HEK293 (cell line): ENCODE data around the gene CCDC85C.

Source experiments
- CTCF ChIA-PET: fragments of 350-600 bp; formaldehyde crosslinking; extraction: SDS; loops from one replicate; lab custom pipeline; 2021; ENCODE audit warnings: antibody characterized with exemption; lab: Yijun Ruan, JAX
- POLR2A ChIA-PET: fragments of 300-600 bp; formaldehyde crosslinking; extraction: SDS; loops from one replicate; lab custom pipeline; 2020; ENCODE audit warnings: antibody characterized with exemption, inconsistent platforms; lab: Yijun Ruan, JAX
- H3K27ac ChIP-seq: fragments of 200-500 bp; sonication (Bioruptor generic); 2 replicates; pipeline ENCODE4 v1.5.1; 2014; ENCODE audit warnings: low read depth, low read length, control low read depth, inconsistent platforms; ENCODE audit errors: extremely low read depth
- H3K36me3 ChIP-seq, 2 experiments: fragments of 200-500 bp in 1 of 2; sonication (Bioruptor generic) in 1 of 2; 1 replicate in 1 of 2; 2 replicates in 1 of 2; pipeline ENCODE4 v1.5.1; 2014 to 2017; ENCODE audit warnings: inconsistent platforms in 2 of 2, low read length in 2 of 2; ENCODE audit not compliant: control insufficient read depth in 2 of 2, insufficient read depth in 1 of 2
- H3K4me1 ChIP-seq: fragments of 200-500 bp; sonication (Bioruptor generic); 2 replicates; pipeline ENCODE4 v1.5.1; 2014; ENCODE audit warnings: mild to moderate bottlenecking, low read length, inconsistent platforms; ENCODE audit not compliant: control insufficient read depth, insufficient read depth
- H3K4me3 ChIP-seq: 2 replicates; pipeline ENCODE4 v1.5.1; 2011; ENCODE audit warnings: low read depth, mild to moderate bottlenecking, control low read depth, low read length, moderate library complexity
- H3K9me3 ChIP-seq: fragments of 200-500 bp; sonication (Bioruptor generic); 2 replicates; pipeline ENCODE4 v1.5.1; 2014; ENCODE audit warnings: low read depth, low read length, inconsistent platforms; ENCODE audit not compliant: control insufficient read depth, insufficient read depth
- GLI4 ChIP-seq: fragments of 450-650 bp; formaldehyde crosslinking; IDR thresholded peaks from 2 replicates; pipeline ENCODE4 v1.5.1; 2016; ENCODE audit warnings: missing biosample characterization, missing genetic modification characterization
- KLF16 ChIP-seq: fragments of 450-650 bp; formaldehyde crosslinking; IDR thresholded peaks from 2 replicates; pipeline ENCODE4 v1.5.1; 2017; ENCODE audit warnings: missing biosample characterization, missing genetic modification characterization
- ZNF169 ChIP-seq: fragments of 450-650 bp; formaldehyde crosslinking; IDR thresholded peaks from 2 replicates; pipeline ENCODE4 v1.5.1; 2016; ENCODE audit warnings: missing biosample characterization, missing genetic modification characterization
- ZNF239 ChIP-seq: fragments of 450-650 bp; formaldehyde crosslinking; IDR thresholded peaks from 2 replicates; pipeline ENCODE4 v1.5.1; 2016; ENCODE audit warnings: missing biosample characterization, missing genetic modification characterization
- ZNF274 ChIP-seq, 2 experiments: fragments of 200-500 bp in 1 of 2; fragments of 450-650 bp in 1 of 2; sonication (Bioruptor generic) in 1 of 2; formaldehyde crosslinking in 1 of 2; IDR thresholded peaks; 2 replicates each; pipeline versions ENCODE4 v1.5.1 to v1.6.1; 2014 to 2016; ENCODE audit warnings: borderline replicate concordance in 1 of 2, inconsistent platforms in 1 of 2, low read length in 1 of 2, missing biosample characterization in 1 of 2, missing genetic modification characterization in 1 of 2
- ZNF335 ChIP-seq: fragments of 450-650 bp; formaldehyde crosslinking; conservative IDR thresholded peaks from 2 replicates; pipeline ENCODE4 v1.5.1; 2016; ENCODE audit warnings: missing biosample characterization, missing genetic modification characterization
- ZNF391 ChIP-seq: fragments of 450-650 bp; formaldehyde crosslinking; IDR thresholded peaks from 2 replicates; pipeline ENCODE4 v1.5.1; 2016; ENCODE audit warnings: low read depth, missing biosample characterization, missing genetic modification characterization, borderline replicate concordance
- ZNF529 ChIP-seq: fragments of 450-650 bp; formaldehyde crosslinking; IDR thresholded peaks from 2 replicates; pipeline ENCODE4 v1.5.1; 2017; ENCODE audit warnings: missing genetic modification characterization, missing biosample characterization; ENCODE audit not compliant: insufficient replicate concordance
- ZNF555 ChIP-seq: fragments of 450-650 bp; formaldehyde crosslinking; conservative IDR thresholded peaks from 2 replicates; pipeline ENCODE4 v1.5.1; 2017; ENCODE audit warnings: missing biosample characterization, mild to moderate bottlenecking, missing genetic modification characterization, inconsistent platforms
- ZNF623 ChIP-seq: fragments of 450-650 bp; formaldehyde crosslinking; IDR thresholded peaks from 2 replicates; pipeline ENCODE4 v1.5.1; 2016; ENCODE audit warnings: missing biosample characterization, missing genetic modification characterization
- ZNF664 ChIP-seq: fragments of 450-650 bp; formaldehyde crosslinking; IDR thresholded peaks from 2 replicates; pipeline ENCODE4 v1.5.1; 2016; ENCODE audit warnings: missing biosample characterization, missing genetic modification characterization
- ZNF791 ChIP-seq: fragments of 450-650 bp; formaldehyde crosslinking; IDR thresholded peaks from 2 replicates; pipeline ENCODE4 v1.5.1; 2016; ENCODE audit warnings: missing biosample characterization, missing genetic modification characterization
- ZNF843 ChIP-seq: fragments of 450-650 bp; formaldehyde crosslinking; IDR thresholded peaks from 2 replicates; pipeline ENCODE4 v1.5.1; 2016; ENCODE audit warnings: missing biosample characterization, missing genetic modification characterization
- TF ChIP-seq, protein P1 (sequence below): fragments of 450-650 bp; formaldehyde crosslinking; IDR thresholded peaks from 2 replicates; pipeline ENCODE4 v1.5.1; 2017; ENCODE audit warnings: missing biosample characterization, missing genetic modification characterization
- TF ChIP-seq, protein P2 (sequence below): fragments of 450-650 bp; formaldehyde crosslinking; IDR thresholded peaks from 2 replicates; pipeline ENCODE4 v1.5.1; 2016; ENCODE audit warnings: missing biosample characterization, missing genetic modification characterization
- TF ChIP-seq, protein P3 (sequence below): fragments of 450-650 bp; formaldehyde crosslinking; IDR thresholded peaks from 2 replicates; pipeline ENCODE4 v1.5.1; 2017; ENCODE audit warnings: missing biosample characterization, missing genetic modification characterization

The CCDC85C gene

DNA sequence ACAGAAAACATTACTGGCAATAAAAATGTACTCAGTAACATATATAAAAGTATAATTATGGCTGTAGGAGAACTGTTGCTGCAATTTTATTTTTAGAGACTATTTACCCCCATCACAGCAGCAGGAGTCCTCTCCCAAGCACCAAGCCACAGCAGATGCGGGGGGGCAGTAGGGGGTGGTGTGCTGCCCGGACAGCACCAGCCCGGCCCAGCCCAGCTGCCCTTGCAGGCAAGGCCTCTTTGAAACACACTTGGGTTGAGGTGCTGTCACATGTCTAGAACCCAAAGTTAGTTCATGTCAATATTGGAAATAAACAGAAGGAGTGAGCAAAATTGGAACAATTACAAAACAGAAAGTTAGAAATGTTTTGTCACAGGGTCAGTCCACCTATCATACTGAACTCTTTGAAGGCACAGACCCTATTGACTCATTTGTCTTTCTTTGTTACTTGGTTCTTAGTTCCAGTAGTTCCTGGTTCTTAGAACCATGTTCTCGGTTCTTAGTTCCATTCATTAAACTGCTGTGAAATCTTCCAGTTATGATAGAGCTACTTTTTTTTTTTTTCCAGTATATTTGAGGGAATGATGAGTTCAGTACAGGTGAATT, 100.1 kb downstream of the CCDC85C start (continued):
- TF ChIP-seq, protein P1, sequence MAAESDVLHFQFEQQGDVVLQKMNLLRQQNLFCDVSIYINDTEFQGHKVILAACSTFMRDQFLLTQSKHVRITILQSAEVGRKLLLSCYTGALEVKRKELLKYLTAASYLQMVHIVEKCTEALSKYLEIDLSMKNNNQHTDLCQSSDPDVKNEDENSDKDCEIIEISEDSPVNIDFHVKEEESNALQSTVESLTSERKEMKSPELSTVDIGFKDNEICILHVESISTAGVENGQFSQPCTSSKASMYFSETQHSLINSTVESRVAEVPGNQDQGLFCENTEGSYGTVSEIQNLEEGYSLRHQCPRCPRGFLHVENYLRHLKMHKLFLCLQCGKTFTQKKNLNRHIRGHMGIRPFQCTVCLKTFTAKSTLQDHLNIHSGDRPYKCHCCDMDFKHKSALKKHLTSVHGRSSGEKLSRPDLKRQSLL (tag by site-specific recombination): no peak

DNA sequence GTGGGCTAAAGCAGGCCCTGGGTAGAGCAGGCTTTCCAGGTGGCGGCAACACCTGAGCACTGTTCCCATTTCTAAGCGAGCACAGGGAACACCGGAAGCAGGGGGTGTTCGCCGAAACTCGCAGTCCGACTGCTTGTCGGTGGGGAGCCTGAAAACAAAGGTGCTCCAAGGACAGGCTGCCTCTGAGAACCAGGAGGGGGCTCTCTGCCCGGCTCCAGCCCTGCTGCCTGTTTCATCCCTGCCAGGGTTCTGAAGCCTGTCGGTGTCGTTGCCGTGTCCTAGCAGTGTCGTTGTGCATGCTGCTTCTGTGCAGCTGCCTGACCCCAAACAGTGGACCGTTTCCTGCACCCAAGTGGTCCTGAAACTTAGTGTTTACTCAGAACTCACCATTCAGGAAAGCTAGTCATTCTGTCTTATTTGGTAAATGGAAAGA, 101.0 kb downstream of the CCDC85C start:
- POLR2A ChIA-PET: no interaction called here
- CTCF ChIA-PET: no interaction called here
- TF ChIP-seq ZNF239 (tag by site-specific recombination): no peak
- TF ChIP-seq, all 188 proteins: peak for 0
- Histone ChIP-seq H3K4me3 (no peak overlapping the region), H3K9me3 (no peaks in the 10 kb centered on the region), H3K36me3 (peaks cover 48 to 95% of the 10 kb centered on the region in 2 experiments), H3K27ac (no peak overlapping the region), H3K4me1 (no peaks in the 10 kb centered on the region)

DNA sequence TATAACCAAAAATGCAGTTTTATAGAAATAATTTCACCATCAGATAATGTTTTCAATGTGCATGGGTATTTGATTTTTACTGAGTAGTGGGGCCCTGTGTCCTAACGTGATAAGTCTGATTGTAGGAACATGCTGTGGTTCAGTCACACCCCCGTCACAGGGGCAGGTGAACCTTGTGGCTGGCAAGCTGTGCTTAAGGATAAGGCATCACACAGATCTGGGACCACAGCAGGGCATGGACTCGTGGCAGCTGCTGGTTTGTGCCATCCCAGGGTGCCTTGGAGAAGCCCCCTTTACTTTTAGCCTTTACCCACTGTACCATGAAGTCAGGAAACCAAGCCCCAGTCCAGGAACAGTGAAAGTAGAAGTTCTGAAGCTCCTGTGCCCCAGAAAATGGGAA, 106.1 kb downstream of the CCDC85C start:
- TF ChIP-seq ZNF335 (tag by site-specific recombination): no peak
- no peak for TF ChIP-seq ZNF791 (tag by site-specific recombination)
- TF ChIP-seq, protein P2, sequence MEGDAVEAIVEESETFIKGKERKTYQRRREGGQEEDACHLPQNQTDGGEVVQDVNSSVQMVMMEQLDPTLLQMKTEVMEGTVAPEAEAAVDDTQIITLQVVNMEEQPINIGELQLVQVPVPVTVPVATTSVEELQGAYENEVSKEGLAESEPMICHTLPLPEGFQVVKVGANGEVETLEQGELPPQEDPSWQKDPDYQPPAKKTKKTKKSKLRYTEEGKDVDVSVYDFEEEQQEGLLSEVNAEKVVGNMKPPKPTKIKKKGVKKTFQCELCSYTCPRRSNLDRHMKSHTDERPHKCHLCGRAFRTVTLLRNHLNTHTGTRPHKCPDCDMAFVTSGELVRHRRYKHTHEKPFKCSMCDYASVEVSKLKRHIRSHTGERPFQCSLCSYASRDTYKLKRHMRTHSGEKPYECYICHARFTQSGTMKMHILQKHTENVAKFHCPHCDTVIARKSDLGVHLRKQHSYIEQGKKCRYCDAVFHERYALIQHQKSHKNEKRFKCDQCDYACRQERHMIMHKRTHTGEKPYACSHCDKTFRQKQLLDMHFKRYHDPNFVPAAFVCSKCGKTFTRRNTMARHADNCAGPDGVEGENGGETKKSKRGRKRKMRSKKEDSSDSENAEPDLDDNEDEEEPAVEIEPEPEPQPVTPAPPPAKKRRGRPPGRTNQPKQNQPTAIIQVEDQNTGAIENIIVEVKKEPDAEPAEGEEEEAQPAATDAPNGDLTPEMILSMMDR (tag by site-specific recombination): no peak
- no peak for TF ChIP-seq ZNF391 (tag by site-specific recombination)
- no peak for TF ChIP-seq GLI4 (tag by site-specific recombination)
- TF ChIP-seq, protein P3, sequence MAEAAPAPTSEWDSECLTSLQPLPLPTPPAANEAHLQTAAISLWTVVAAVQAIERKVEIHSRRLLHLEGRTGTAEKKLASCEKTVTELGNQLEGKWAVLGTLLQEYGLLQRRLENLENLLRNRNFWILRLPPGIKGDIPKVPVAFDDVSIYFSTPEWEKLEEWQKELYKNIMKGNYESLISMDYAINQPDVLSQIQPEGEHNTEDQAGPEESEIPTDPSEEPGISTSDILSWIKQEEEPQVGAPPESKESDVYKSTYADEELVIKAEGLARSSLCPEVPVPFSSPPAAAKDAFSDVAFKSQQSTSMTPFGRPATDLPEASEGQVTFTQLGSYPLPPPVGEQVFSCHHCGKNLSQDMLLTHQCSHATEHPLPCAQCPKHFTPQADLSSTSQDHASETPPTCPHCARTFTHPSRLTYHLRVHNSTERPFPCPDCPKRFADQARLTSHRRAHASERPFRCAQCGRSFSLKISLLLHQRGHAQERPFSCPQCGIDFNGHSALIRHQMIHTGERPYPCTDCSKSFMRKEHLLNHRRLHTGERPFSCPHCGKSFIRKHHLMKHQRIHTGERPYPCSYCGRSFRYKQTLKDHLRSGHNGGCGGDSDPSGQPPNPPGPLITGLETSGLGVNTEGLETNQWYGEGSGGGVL (tag by site-specific recombination): no peak
- TF ChIP-seq ZNF843: no peak
- H3K36me3 ChIP-seq: peaks cover 31 to 89% of the 10 kb centered on the region in 2 experiments
- no peak overlapping the region for H3K4me3 ChIP-seq
- POLR2A ChIA-PET: interaction anchor here (1.5 kb wide), 1 partner anchor 17 kb away, joined by 3 read pairs; the partner anchor contains the start of genes CCNK and SETD3
- no peaks in the 10 kb centered on the region for H3K4me1 ChIP-seq
- CTCF ChIA-PET: no interaction called here
- H3K27ac ChIP-seq: no peak overlapping the region
- H3K9me3 ChIP-seq: no peaks in the 10 kb centered on the region

DNA sequence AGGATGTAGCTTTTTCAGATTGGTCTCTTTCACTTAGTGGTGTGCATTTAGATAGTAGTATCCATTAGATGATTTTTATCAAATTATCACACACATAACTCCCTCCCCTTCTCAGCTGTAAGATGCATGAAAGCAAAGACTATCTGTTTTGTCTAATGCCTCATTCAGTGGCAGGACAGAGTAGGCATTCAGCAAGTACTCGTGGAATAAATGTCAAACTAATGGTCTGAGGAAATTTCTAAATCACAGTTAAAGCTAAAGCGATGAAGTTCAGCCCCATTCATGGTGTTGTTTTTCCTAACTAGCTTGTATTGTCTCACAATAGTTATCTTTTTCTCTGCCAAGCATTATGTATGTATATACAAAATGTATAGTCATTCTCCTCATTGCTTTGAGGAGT, 106.7 kb downstream of the CCDC85C start:
- POLR2A ChIA-PET: interaction anchor here (1.5 kb wide), 1 partner anchor 17 kb away, joined by 3 read pairs; the partner anchor contains the start of genes CCNK and SETD3
- no peak overlapping the region for H3K27ac ChIP-seq
- H3K9me3 ChIP-seq: no peaks in the 10 kb centered on the region
- TF ChIP-seq ZNF623 (tag by site-specific recombination): no peak
- 0 out of 2 replicates have a peak, but pooled peaks have one; percentile 17 for TF ChIP-seq ZNF664
- no peak for TF ChIP-seq ZNF169
- TF ChIP-seq KLF16 (tag by site-specific recombination): no peak
- no peak for TF ChIP-seq ZNF274 (IDR thresholded peaks at IDR 0.05; ENCODE audit: low read length)
- no peak for TF ChIP-seq ZNF274 (tag by site-specific recombination; IDR thresholded peaks at IDR 0.05; ENCODE audit: borderline replicate concordance)
- TF ChIP-seq ZNF555 (tag by site-specific recombination): no peak
- TF ChIP-seq ZNF529 (tag by site-specific recombination): no peak
- TF ChIP-seq, all 188 proteins: peak for 1
- Histone ChIP-seq H3K4me1 (no peaks in the 10 kb centered on the region), H3K4me3 (no peak overlapping the region), H3K36me3 (peaks cover 30 to 89% of the 10 kb centered on the region in 2 experiments)
- CTCF ChIA-PET: no interaction called here
